Thyroid gland (tissue), 4 donors: ENCODE results near the gene UNC13D. TPM values are rescaled to one million over a fixed set of nuclear protein-coding genes. Genes with fewer than 3 reads are reported as not detected.
"Not testable (repeated sequence)": the region's sequence is repeated elsewhere in the genome, so short reads cannot be mapped to it uniquely, and the experiment has no call there.

Source experiments
- DNase-seq, 2 donors: peaks; one replicate each; pipeline ENCODE4 v3.0.0-alpha.2; 2019
- H3K27ac ChIP-seq, 3 donors: fragments of 200-600 bp; sonication (generic); 1 replicate in 2 of 3; 2 replicates in 1 of 3; pipeline ENCODE4 v1.5.1; 2016 to 2019; ENCODE audit warnings: mild to moderate bottlenecking in 1 of 3, moderate library complexity in 1 of 3
- H3K27me3 ChIP-seq: fragments of 200-600 bp; sonication (generic); one replicate; pipeline ENCODE4 v1.5.1; 2019
- H3K36me3 ChIP-seq, 2 donors: fragments of 200-600 bp; sonication (generic); one replicate each; pipeline ENCODE4 v1.5.1; 2016 to 2019
- H3K4me1 ChIP-seq, 2 donors: fragments of 200-600 bp; sonication (generic); one replicate each; pipeline ENCODE4 v1.5.1; 2017 to 2019
- H3K4me3 ChIP-seq, 3 donors: fragments of 200-600 bp; sonication (generic); replicated peaks in 1 of 3; 1 replicate in 2 of 3; 2 replicates in 1 of 3; pipeline ENCODE4 v1.5.1; 2016; ENCODE audit warnings: mild to moderate bottlenecking in 1 of 3
- H3K9me3 ChIP-seq: fragments of 200-600 bp; sonication (generic); one replicate; pipeline ENCODE4 v1.5.1; 2017
- CTCF ChIP-seq, 6 experiments: fragments of 200-600 bp in 3 of 6; fragments of 450-650 bp in 3 of 6; sonication (generic) in 3 of 6; IDR thresholded peaks; one replicate each; pipeline ENCODE4 v1.5.1; 2016 to 2019; ENCODE audit warnings: antibody characterized with exemption in 6 of 6, mild to moderate bottlenecking in 2 of 6, inconsistent platforms in 1 of 6, moderate library complexity in 1 of 6
- POLR2A ChIP-seq, 2 donors: fragments of 450-650 bp; IDR thresholded peaks; one replicate each; pipeline ENCODE4 v1.6.1; 2017; ENCODE audit warnings: antibody characterized with exemption in 2 of 2, mild to moderate bottlenecking in 2 of 2, moderate library complexity in 1 of 2
- WGBS, 2 donors: methylation state at CpG; one replicate each; pipeline ENCODE4 v1.1.5; 2017; 5-methylcytosine and 5-hydroxymethylcytosine counted together
- intact Hi-C: fragments of 100-400 bp; cut with DNase I; formaldehyde crosslinking; loops from one replicate; pipeline ENCODE4 v1.15.1; 2023
- total RNA-seq, 4 donors: library from RNA; depleted of rRNA; stranded (reverse); fragments of >200 nt; gene quantifications; one replicate each; pipeline ENCODE4 v1.2.3, GENCODE V29; 2016

Gene UNC13D
- total RNA-seq, 4 donors from 2014 or later, result 4.0 to 8.1 (median 5.2) TPM

- peaks cover 0 to 6% of the 10 kb centered on the region in 2 donors for H3K36me3 ChIP-seq
- WGBS, 2 donors, result 92 to 93% methylated on average over 26 to 32 of the region's 38 CpGs
- no peak for TF ChIP-seq POLR2A (IDR thresholded peaks at IDR 0.05)
- no peak for TF ChIP-seq CTCF (IDR thresholded peaks at IDR 0.05)
- intact Hi-C loops, result no loop called here
- H3K9me3 ChIP-seq, result no peaks in the 10 kb centered on the region
- H3K4me1 ChIP-seq, result peaks cover 41 to 61% of the 10 kb centered on the region in 2 donors
- H3K27me3 ChIP-seq, result no peaks in the 10 kb centered on the region
- H3K4me3 ChIP-seq, result no peak overlapping the region
- no peak for DNase-seq
- H3K27ac ChIP-seq, result peak overlapping the region in 2 of 3 donors; percentile 91 to 95
These were observed 30.3 kb upstream of the UNC13D start for GRCh38 chr17:75874323-75875181.

GRCh38 chr17:75873587-75874322 is 29.6 kb upstream of the UNC13D start:
- DNase-seq, result no peak
- TF ChIP-seq POLR2A (IDR thresholded peaks at IDR 0.05), result no peak
- no peak for TF ChIP-seq CTCF (IDR thresholded peaks at IDR 0.05)
- no peak overlapping the region for H3K4me3 ChIP-seq
- H3K4me1 ChIP-seq, result peaks cover 41 to 67% of the 10 kb centered on the region in 2 donors
- peak overlapping the region; percentile 91 to 98 (median 95) for H3K27ac ChIP-seq
- 76 to 83% methylated on average over 8 to 11 of the region's 11 CpGs for WGBS, 2 donors
- H3K9me3 ChIP-seq, result no peaks in the 10 kb centered on the region
- intact Hi-C loops, result no loop called here
- H3K27me3 ChIP-seq, result no peaks in the 10 kb centered on the region
- H3K36me3 ChIP-seq, result peaks cover 0 to 6% of the 10 kb centered on the region in 2 donors

GRCh38 chr17:75872434-75873351 is 28.5 kb upstream of the UNC13D start:
- TF ChIP-seq CTCF (IDR thresholded peaks at IDR 0.05) (peak in 1 of 6 experiments; percentile 25), POLR2A (IDR thresholded peaks at IDR 0.05) (peak in 1 of 2 donors; percentile 32)
- WGBS, 2 donors, result 32 to 49% methylated on average over 8 to 12 of the region's 13 CpGs
- peaks cover 40 to 67% of the 10 kb centered on the region in 2 donors for H3K4me1 ChIP-seq
- H3K9me3 ChIP-seq, result no peaks in the 10 kb centered on the region
- peak; percentile 81 to 85 for DNase-seq
- H3K36me3 ChIP-seq, result peaks cover 0 to 6% of the 10 kb centered on the region in 2 donors
- intact Hi-C loops, result no loop called here
- no peaks in the 10 kb centered on the region for H3K27me3 ChIP-seq
- H3K27ac ChIP-seq, result peak overlapping the region; percentile 91 to 98 (median 95)
- no peak overlapping the region for H3K4me3 ChIP-seq

GRCh38 chr17:75870228-75870627 is 26.0 kb upstream of the UNC13D start:
- H3K36me3 ChIP-seq, H3K4me3 ChIP-seq, intact Hi-C loops, H3K9me3 ChIP-seq, H3K27me3 ChIP-seq, DNase-seq: not testable (repeated sequence)
- WGBS, 2 donors, result 53 to 75% methylated on average over 10 of the region's 10 CpGs
- Histone ChIP-seq H3K27ac (peak overlapping the region; percentile 41 to 74 (median 71)), H3K4me1 (peaks cover 16 to 45% of the 10 kb centered on the region in 2 donors)
